ENCODE data around the gene STX16.

STX16 gene

GRCh38 chr20:58655328-58656107 is 4.4 kb downstream of the STX16 start:
- DNase-seq = no peak

DNA sequence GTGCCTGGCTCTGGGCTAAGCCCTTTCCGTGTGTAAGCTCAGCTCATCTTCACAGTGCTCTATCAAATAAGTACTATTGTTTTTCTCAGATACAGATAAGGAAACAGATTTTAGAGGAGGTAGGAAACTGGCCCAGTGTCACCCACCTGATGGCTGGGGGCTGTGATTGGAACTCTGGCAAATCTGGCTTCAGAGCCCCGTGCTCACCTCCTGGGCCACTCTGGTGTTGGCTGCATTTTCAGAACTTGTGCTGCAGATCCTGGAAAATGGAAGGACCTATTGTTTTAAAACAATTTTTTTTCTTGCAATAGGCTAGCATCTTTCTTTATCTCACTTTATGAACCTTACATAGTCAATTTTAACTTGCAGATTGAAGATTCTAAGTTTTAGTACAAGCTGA is 5.7 kb downstream of the STX16 start:
- no peak for DNase-seq

DNA sequence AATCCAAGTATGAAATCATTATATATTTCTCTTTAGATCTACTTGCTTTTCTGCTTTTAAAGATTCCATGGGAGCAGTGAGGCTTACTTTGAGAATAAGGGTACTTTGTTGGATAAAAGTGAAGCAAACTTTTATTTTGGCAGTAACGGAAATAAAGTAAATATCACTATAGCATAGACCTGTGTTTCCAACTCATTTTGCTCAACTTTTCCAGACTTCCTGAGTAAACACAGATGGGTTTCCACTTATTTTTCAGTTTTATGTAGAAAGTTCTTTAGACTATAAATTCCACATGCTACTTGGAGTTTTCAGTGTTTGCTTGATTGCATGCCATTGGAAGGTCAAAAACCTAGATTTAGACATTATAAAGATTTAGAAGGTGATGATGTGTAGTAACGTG is 6.2 kb downstream of the STX16 start:
- no peak for DNase-seq

DNA sequence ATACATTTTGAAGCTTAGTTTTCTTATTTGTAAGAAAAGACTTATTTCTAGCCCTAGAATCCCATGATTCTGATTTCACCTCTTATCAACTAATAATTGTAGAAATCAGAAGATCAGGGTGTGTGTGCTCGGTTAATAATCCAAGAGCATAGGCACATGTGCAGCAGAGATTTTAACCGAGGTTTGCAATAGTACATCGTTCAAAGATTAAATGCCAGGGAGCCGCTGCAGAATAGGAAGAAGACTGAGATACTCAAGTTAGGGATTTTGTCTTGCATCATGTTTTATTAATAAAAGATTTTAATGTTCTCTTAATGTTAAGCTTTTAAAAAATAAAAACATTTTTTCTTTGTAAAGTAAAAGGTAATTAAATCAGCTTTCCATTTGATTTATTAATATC is 6.9 kb downstream of the STX16 start:
- no peak for DNase-seq

DNA sequence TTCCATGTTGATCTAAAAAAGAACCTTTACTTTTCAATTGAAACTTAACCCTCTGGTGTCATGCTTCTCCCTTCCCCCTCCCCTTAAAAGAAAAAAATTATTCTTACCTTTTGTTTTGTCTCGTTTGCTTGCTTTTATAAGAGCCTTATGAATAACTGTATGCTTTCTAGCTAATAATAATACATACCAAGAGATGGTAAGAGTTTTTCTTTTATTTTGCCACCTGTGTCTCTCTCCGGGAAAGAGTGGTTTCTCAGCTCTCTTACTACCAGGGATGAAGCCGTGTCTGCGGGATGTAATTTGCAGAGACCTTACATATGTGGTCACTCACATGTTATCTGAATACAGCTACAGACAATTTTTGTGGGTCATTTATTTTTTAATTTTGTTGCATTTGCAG is 7.7 kb downstream of the STX16 start:
- DNase-seq = no peak

DNA sequence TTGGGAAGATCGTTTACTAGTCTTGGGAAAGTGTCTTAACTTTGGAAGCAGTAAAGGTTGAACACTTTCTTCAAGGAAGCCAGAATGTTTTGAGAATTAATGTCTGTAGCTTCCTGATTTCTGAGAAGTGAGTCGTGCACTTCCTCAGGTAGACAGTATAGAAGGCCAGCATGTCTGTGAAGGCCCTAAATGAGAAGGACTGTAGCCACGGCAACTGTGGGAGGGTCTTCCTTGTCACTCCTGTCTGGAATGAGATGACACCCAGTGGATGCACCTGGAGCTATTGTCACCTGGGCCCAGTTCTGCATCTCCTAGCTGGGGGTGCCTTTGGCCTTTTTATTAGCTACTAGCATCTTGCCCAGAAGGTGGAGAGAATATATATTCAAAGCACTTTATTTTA is 8.8 kb downstream of the STX16 start:
- DNase-seq = peak in 1 of 6 experiments; percentile 28

GRCh38 chr20:58660855-58661597 is 9.9 kb downstream of the STX16 start:
- peak; percentile 51 to 81 (median 70) for DNase-seq

DNA sequence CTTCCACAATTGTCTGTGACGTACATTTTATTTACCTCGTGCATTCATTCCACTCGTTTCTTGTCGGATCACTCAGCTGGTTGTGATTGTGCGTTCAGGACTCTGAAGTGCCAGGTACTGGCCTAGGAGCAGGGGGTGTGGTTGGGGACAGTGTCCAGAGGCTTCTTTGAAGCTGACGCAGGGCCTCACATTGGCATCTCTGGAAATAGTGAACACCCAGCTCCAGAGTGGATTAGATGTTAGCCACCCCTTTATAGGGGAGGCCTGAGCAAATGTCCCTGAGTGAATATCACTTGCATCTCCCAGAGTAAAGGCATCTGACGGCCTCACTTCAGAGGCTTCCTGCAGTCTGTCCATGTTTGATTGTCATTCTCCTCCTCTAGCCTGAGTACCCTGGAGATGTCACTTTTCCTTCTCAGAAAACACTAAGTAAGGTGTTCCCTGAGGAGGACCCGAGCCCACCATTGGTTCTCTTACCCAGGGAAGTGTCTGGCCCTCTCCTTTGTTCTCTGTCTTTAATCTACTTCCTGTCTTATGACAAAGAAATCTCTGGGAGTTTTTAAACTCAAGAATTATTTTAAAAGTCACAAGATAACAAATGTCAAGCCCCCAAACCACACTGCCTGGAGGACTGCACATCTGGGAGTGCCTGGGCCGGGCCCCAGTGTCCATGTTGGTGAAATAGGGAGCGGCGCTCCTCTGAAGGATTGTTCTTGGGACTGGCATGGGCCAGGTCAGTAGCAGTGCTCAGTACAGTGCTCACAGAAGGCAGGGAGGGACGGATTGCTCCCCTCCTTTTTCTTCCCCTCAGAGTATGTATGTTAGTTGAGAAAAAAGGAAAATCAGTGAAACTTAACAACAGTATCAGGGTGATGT is 10.8 kb downstream of the STX16 start:
- peak in 3 of 6 experiments; percentile 24 to 66 (median 43) for DNase-seq

GRCh38 chr20:58664331-58664730 is 13.2 kb downstream of the STX16 start:
- no peak for DNase-seq

GRCh38 chr20:58664883-58665282 is 13.8 kb downstream of the STX16 start:
- DNase-seq = no peak

GRCh38 chr20:58665606-58666005 is 14.5 kb downstream of the STX16 start:
- DNase-seq = no peak

DNA sequence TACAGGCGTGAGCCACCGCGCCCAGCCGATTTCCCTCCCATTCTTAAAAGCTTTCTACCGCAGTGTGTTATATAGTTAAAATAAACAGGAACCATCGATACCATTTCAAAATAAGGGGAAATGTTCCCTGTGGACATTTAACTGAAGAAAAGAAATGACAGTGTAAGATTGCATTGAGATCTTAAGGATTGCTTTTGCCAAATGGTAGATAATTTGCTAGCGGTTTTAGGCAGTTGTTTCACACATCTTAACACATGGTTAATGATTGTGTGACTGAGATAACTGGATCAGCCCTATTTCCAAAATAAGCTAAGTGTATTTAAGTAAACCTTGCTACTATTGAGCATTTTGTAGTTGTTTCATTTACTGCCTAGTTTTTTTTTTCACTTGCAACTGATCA is 15.6 kb downstream of the STX16 start:
- no peak for DNase-seq

DNA sequence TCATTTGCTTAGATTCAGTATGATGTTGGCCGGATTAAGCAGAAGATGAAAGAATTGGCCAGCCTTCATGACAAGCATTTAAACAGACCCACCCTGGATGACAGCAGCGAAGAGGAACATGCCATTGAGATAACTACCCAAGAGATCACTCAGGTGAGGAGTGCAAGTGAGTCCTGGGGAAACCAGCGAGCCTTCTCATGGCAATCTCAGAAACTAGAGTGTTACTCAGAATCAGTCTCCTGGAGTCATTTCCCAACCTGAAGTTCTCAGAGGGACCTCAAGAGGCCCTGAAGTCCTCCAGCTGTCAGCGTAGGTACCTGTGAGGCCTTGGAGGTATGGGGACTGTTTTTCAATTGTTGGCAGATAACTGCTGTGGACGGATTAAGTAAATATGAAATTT is 16.9 kb downstream of the STX16 start:
- DNase-seq = no peak

DNA sequence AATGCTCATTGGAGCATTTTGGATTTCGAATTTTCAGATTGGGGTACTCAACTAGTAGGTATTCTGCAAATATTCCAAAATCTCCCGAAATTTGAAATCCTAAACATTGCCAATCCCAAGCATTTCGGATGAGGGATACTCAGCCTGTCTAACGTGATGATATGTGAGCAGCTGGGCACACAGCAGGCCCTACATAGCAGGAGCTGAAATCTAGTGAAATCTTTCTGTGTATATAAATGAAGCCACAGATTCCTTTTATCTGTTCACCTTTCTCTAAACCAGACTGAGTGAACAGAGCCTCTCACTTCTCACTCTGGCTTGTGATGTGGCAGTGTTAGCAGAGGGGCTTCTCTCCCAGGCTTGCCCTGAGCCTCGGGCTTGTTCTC is 17.8 kb downstream of the STX16 start:
- DNase-seq = no peak

DNA sequence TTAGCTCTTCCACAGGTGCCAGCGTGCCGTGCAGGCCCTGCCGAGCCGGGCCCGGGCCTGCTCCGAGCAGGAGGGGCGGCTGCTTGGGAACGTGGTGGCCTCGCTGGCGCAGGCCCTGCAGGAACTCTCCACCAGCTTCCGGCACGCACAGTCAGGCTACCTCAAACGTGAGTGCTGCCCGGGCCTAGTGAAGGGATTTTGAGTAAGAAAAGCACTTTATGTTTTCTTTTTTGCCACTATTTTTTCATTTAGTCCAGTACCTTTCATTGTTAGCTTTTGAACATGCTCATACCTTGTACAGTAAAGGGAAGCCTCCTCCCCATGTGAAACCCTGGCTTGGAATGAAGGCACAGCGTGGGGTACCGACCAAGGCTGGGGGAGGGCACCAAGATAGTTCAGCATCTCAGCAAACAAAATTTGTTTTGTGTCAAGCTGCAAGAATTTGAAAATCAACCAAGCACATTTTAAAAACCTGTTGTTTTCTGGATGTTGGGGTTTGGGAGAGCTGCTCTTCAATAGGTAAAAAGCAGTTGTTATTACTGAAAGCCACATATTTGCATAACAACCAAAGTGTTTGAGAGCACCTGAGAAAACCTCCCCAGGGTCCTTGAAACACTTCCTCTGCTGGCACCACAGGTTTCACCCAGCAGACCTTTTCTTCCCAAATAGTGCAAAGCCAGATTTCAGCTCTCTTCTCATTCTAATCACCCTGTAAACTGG is 18.4 kb downstream of the STX16 start:
- no peak for DNase-seq

- no peak for DNase-seq
Measured at GRCh38 chr20:58670102-58670501, 19.0 kb downstream of the STX16 start.

GRCh38 chr20:58670659-58671058 is 19.6 kb downstream of the STX16 start:
- no peak for DNase-seq

GRCh38 chr20:58673119-58673518 is 22.0 kb downstream of the STX16 start:
- no peak for DNase-seq

- no peak for DNase-seq
Measured at GRCh38 chr20:58675146-58675584, 24.1 kb downstream of the STX16 start.

- DNase-seq = no peak
Measured at GRCh38 chr20:58675641-58676040, 24.6 kb downstream of the STX16 start.

DNA sequence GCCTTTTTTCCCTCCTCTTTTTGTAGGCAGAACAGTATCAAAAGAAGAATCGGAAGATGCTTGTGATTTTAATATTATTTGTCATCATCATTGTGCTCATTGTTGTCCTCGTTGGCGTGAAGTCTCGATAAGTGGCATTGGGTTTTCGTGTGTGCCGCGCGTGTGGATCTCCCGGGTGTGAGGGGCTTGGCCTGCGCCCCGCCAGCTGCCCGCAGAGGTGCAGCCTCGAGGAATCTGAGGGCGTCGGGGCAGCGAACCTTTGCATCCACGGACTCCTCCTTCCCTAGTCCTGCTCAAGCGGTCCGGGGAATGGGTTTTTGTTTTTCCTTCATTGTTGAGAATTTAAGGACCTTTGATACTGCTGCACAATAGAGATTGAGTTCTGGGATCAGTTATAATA is 25.1 kb downstream of the STX16 start:
- no peak for DNase-seq

DNA sequence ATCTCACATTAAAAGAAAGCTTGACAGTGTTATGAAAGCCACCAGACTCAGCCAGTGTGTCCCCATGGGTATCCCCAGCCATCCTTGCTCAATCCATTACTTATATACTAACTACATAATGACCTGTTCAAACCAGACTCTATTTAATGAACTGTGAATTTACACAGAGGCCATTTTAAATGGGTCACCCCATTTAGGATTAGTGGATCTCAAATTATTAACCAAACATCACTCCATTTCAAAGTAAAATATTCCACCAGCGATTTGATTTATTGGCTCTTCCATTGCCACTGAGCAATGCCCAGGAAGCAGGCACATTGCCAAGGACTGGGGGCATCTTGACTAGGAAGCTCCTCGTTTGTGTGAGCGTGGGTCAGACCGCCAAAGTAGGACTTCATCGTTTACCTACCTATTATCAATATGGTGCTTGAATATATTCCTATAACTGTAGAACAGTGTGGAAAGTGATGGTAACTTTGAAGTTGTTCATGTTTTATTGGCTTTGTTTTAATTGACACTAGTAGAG is 26.1 kb downstream of the STX16 start:
- DNase-seq = no peak
